ENCODE results near the gene GPRASP3.
"Not testable (repeated sequence)": the region's sequence is repeated elsewhere in the genome, so short reads cannot be mapped to it uniquely, and the experiment has no call there.

The GPRASP3 gene

GRCh38 chrX:102720237-102721168 lies at the start of gene GPRASP3:
Gene GPRASP3 (plus strand): TSS chrX:102720743. CDS start chrX:102748996, 28,253 bp downstream.
- DNase-seq (ENCODE audit: low read depth): no peak

- DNase-seq (ENCODE audit: low read depth): no peak
Measured at GRCh38 chrX:102672856-102673255, 47.7 kb upstream of the GPRASP3 start.

GRCh38 chrX:102677479-102677878 lies 43.1 kb upstream of the GPRASP3 start:
- not testable (repeated sequence) for DNase-seq (ENCODE audit: low read depth)

GRCh38 chrX:102684772-102685520 lies 35.6 kb upstream of the GPRASP3 start:
- no peak for DNase-seq (ENCODE audit: low read depth)

- no peak for DNase-seq (ENCODE audit: low read depth)
Measured at GRCh38 chrX:102694749-102695148, 25.8 kb upstream of the GPRASP3 start.

GRCh38 chrX:102696306-102696705 lies 24.2 kb upstream of the GPRASP3 start:
- DNase-seq (ENCODE audit: low read depth): no peak

GRCh38 chrX:102697494-102697893 lies 23.0 kb upstream of the GPRASP3 start:
- DNase-seq (ENCODE audit: low read depth): no peak

GRCh38 chrX:102708900-102709299 lies 11.6 kb upstream of the GPRASP3 start:
- DNase-seq (ENCODE audit: low read depth): no peak

GRCh38 chrX:102711872-102712215 lies 8.7 kb upstream of the GPRASP3 start:
- no peak for DNase-seq (ENCODE audit: low read depth)

- DNase-seq (ENCODE audit: low read depth): no peak
Measured at GRCh38 chrX:102712216-102712966, 8.2 kb upstream of the GPRASP3 start, which contains the start of gene GPRASP2. Gene GPRASP2 (plus strand): TSS chrX:102712448. CDS start chrX:102714870, 2,422 bp downstream.

GRCh38 chrX:102712981-102713625 lies 7.4 kb upstream of the GPRASP3 start:
- DNase-seq (ENCODE audit: low read depth): no peak

- no peak for DNase-seq (ENCODE audit: low read depth)
Measured at GRCh38 chrX:102714994-102715393, 5.5 kb upstream of the GPRASP3 start.

- no peak for DNase-seq (ENCODE audit: low read depth)
Measured at GRCh38 chrX:102715967-102716366, 4.6 kb upstream of the GPRASP3 start.

- DNase-seq (ENCODE audit: low read depth): not testable (repeated sequence)
Measured at GRCh38 chrX:102721169-102721506, 595 bp downstream of the GPRASP3 start.

GRCh38 chrX:102723456-102723855 lies 2.9 kb downstream of the GPRASP3 start:
- DNase-seq (ENCODE audit: low read depth): peak; percentile 1

- DNase-seq (ENCODE audit: low read depth): no peak
Measured at GRCh38 chrX:102727761-102728160, 7.2 kb downstream of the GPRASP3 start.

GRCh38 chrX:102728646-102729045 lies 8.1 kb downstream of the GPRASP3 start:
- no peak for DNase-seq (ENCODE audit: low read depth)

GRCh38 chrX:102739657-102740056 lies 19.1 kb downstream of the GPRASP3 start:
- no peak for DNase-seq (ENCODE audit: low read depth)

- no peak for DNase-seq (ENCODE audit: low read depth)
Measured at GRCh38 chrX:102744307-102744706, 23.8 kb downstream of the GPRASP3 start.

GRCh38 chrX:102745513-102745856 lies 24.9 kb downstream of the GPRASP3 start:
- DNase-seq (ENCODE audit: low read depth): no peak

GRCh38 chrX:102745857-102746584 lies 25.5 kb downstream of the GPRASP3 start:
- DNase-seq (ENCODE audit: low read depth): no peak

All from HS-27A (cell line).